ENCODE measurements around the gene GCC2.

DNA sequence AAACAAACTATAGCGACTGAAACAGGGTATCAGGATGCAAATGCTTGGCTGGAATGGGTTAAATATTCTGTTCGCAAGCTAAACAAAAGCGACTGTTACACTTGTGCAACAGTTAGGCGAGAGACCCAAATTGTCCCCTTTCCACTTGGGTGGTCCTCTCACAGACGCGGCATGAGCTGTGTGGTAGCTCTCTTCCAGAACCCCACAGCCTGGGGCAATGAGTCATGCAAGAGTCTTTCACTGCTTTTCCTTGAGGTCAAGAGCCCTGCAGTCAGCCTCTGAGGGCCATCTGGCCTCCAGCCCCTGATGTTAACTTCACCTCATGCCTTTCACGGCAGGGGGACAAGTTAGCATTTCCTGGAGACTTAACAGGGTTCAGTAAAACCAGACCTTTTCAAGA is 45.5 kb upstream of the GCC2 start:
- no peak for TF ChIP-seq CTCF (conservative IDR thresholded peaks at IDR 0.05; ENCODE audit: low read length)
- TF ChIP-seq EZH2phosphoT487 (IDR thresholded peaks at IDR 0.05; ENCODE audit: borderline replicate concordance, low read depth, low read length): no peak
